ENCODE measurements around the gene MAGOH.

GRCh38 chr1:53265581-53265980 is 27.3 kb upstream of the MAGOH start:
- TF ChIP-seq EZH2 (IDR thresholded peaks at IDR 0.05; ENCODE audit: low read depth) (no peak), CTCF (conservative IDR thresholded peaks at IDR 0.05) (no peak)
